Astrocyte of the spinal cord (primary cell): Measurements from ENCODE around the gene CPEB3.

ENCODE experiments used
- DNase-seq: peaks from one replicate; pipeline ENCODE4 v3.0.0; 2011; ENCODE audit warnings: low read depth, low spot score
- H3K4me3 ChIP-seq: 2 replicates; pipeline ENCODE4 v1.5.1; 2011; ENCODE audit warnings: low read depth, mild to moderate bottlenecking, low read length, moderate library complexity
- CTCF ChIP-seq: IDR thresholded peaks from 2 replicates; pipeline ENCODE4 v1.5.1; 2012; ENCODE audit warnings: low read depth, mild to moderate bottlenecking, low read length, inconsistent platforms
- in situ Hi-C: cut with HindIII; loops from 2 replicates; pipeline ENCODE4 v1.10.0; 2017; ENCODE audit warnings: low sequenced_read_pairs

Gene CPEB3

GRCh38 chr10:92203919-92204623, 86.8 kb downstream of the CPEB3 start:
- no peak for DNase-seq
- H3K4me3 ChIP-seq = no peak overlapping the region
- in situ Hi-C loops = no loop called here
- no peak for TF ChIP-seq CTCF

- in situ Hi-C loops = no loop called here
- DNase-seq = no peak
- no peak overlapping the region for H3K4me3 ChIP-seq
- no peak for TF ChIP-seq CTCF
Measured at GRCh38 chr10:92202536-92202935, 88.3 kb downstream of the CPEB3 start.

- no peak for DNase-seq
- H3K4me3 ChIP-seq = no peak overlapping the region
- in situ Hi-C loops = no loop called here
- no peak for TF ChIP-seq CTCF
Measured at GRCh38 chr10:92200564-92200963, 90.3 kb downstream of the CPEB3 start.

- DNase-seq = no peak
- TF ChIP-seq CTCF = no peak
- H3K4me3 ChIP-seq = no peak overlapping the region
- in situ Hi-C loops = no loop called here
Measured at GRCh38 chr10:92187101-92187500, 103.8 kb downstream of the CPEB3 start.

GRCh38 chr10:92184977-92185376, 105.9 kb downstream of the CPEB3 start:
- in situ Hi-C loops = no loop called here
- DNase-seq = no peak

GRCh38 chr10:92183199-92183598, 107.7 kb downstream of the CPEB3 start:
- no peak overlapping the region for H3K4me3 ChIP-seq
- DNase-seq = no peak
- in situ Hi-C loops = no loop called here
- TF ChIP-seq CTCF = no peak

More at GRCh38 chr10:92184977-92185376, 105.9 kb downstream of the CPEB3 start:
- no peak for TF ChIP-seq CTCF
- H3K4me3 ChIP-seq = no peak overlapping the region
